GM12875 (cell line): ENCODE results near the gene ARHGEF28.

Experiments used
- H3K4me3 ChIP-seq: one replicate; pipeline ENCODE4 v1.5.1; 2011; ENCODE audit warnings: low read depth, low read length, control low read depth
- CTCF ChIP-seq: IDR thresholded peaks from 2 replicates; pipeline ENCODE4 v1.5.1; 2011; ENCODE audit warnings: low read depth, mild to moderate bottlenecking, control low read depth, inconsistent platforms, low read length, moderate library complexity, borderline replicate concordance; ENCODE audit not compliant: insufficient read depth

ARHGEF28 gene

GRCh38 chr5:73596705-73597328 lies 29.2 kb upstream of the ARHGEF28 start:
- no peak overlapping the region for H3K4me3 ChIP-seq
- TF ChIP-seq CTCF = peak; percentile 58; the same call in 1 of the 2 replicates

- no peak for TF ChIP-seq CTCF
- no peak overlapping the region for H3K4me3 ChIP-seq
Measured at GRCh38 chr5:73599380-73599779, 26.6 kb upstream of the ARHGEF28 start.

- no peak for TF ChIP-seq CTCF
- H3K4me3 ChIP-seq = no peak overlapping the region
Measured at GRCh38 chr5:73603998-73604397, 22.0 kb upstream of the ARHGEF28 start.

- no peak overlapping the region for H3K4me3 ChIP-seq
- TF ChIP-seq CTCF = no peak
Measured at GRCh38 chr5:73605223-73606087, 20.5 kb upstream of the ARHGEF28 start.

GRCh38 chr5:73606206-73606753 lies 19.7 kb upstream of the ARHGEF28 start:
- TF ChIP-seq CTCF = no peak
- H3K4me3 ChIP-seq = no peak overlapping the region

- no peak for TF ChIP-seq CTCF
Measured at GRCh38 chr5:73607228-73607627, 18.8 kb upstream of the ARHGEF28 start.

More at GRCh38 chr5:73607228-73607627, 18.8 kb upstream of the ARHGEF28 start:
- H3K4me3 ChIP-seq = no peak overlapping the region
